ENCODE measurements around the gene HPS5.
"Not testable (repeated sequence)": the region's sequence is repeated elsewhere in the genome, so short reads cannot be mapped to it uniquely, and the experiment has no call there.

Gene HPS5, protein sequence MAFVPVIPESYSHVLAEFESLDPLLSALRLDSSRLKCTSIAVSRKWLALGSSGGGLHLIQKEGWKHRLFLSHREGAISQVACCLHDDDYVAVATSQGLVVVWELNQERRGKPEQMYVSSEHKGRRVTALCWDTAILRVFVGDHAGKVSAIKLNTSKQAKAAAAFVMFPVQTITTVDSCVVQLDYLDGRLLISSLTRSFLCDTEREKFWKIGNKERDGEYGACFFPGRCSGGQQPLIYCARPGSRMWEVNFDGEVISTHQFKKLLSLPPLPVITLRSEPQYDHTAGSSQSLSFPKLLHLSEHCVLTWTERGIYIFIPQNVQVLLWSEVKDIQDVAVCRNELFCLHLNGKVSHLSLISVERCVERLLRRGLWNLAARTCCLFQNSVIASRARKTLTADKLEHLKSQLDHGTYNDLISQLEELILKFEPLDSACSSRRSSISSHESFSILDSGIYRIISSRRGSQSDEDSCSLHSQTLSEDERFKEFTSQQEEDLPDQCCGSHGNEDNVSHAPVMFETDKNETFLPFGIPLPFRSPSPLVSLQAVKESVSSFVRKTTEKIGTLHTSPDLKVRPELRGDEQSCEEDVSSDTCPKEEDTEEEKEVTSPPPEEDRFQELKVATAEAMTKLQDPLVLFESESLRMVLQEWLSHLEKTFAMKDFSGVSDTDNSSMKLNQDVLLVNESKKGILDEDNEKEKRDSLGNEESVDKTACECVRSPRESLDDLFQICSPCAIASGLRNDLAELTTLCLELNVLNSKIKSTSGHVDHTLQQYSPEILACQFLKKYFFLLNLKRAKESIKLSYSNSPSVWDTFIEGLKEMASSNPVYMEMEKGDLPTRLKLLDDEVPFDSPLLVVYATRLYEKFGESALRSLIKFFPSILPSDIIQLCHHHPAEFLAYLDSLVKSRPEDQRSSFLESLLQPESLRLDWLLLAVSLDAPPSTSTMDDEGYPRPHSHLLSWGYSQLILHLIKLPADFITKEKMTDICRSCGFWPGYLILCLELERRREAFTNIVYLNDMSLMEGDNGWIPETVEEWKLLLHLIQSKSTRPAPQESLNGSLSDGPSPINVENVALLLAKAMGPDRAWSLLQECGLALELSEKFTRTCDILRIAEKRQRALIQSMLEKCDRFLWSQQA

DNA sequence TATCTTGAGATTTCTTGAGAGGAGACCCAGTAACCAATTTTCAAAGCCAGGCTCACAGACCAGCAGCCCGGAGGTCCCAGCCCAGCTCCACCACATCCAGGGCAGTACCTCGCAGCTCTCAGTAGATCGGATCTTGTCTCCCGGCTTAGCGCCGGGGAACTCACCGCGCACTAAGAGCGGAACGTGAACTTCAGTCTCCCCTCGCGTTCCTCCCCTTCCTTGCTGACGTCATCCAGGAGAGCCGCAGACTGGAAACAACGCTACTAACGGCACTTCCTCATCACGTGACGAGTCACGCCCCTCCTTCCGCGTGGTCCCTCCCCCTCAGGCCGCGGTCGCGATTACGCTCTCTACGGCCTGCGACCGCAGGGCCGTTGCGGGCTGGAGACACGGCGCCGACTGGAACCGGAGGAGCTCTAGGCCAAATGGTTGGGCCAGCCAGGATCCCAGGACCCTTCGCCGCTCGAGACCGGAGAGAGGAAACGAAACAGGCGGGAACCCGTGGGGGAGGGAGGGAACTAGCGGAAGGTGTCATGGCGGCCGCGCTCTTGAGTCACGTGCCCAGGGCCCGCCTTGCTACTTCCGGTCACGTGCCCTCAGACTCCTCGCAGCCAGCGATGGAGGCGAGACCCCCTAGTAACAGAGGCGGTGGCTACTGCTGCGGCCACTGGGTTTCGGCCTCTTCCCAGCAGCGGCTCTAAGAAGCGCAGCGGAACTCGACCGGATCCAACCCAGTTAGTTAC is at the start of gene HPS5, which contains the start of gene GTF2H1:
TSS of gene HPS5 (minus strand) at position 172 of the 743 bp plus-strand sequence. CDS start 4,282 bp downstream, outside the sequence.
TSS of gene GTF2H1 (plus strand) at position 599 of the 743 bp plus-strand sequence. CDS start 10,508 bp downstream, outside the sequence.
- ATAC-seq, result peak; percentile 90

DNA sequence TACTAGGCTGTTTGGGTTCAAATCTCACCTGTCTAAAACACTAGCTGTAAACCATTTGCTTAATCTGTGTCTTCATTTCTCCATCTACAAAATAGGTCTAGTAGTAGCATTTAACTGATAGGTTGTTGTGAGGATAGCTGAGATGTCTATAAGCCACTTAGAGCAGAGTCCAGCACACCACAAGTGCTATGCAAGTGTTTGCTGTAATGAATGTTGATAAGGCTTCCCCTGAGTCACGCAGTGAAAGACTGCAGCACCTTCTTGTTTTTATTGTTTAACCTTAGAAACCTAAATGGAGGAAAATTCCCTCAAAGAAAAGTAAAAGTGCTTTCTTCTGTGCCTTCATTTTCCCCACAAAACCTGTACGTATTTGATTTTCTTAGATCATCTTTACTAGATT is 49.3 kb upstream of the HPS5 start:
- ATAC-seq, result no peak

DNA sequence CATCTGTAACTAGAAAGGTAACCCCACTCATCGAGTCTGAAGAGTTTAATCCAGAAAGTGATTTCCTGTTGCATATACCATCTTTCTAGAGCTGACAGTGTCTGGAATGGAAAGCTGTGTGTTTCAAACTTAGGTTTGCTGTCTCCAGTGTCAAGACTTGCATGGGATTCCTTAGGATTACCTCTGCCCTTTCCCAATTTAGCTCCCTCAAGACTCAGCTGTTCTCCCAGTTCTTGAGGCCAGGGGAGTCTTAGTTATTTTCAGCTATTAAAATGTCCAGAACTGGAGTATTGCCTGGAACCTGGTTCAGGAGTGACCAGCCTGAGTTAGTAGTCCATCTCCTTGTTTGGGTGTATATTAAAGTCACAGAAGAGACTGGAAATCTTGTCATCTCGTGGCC is 47.5 kb upstream of the HPS5 start:
- no peak for ATAC-seq

DNA sequence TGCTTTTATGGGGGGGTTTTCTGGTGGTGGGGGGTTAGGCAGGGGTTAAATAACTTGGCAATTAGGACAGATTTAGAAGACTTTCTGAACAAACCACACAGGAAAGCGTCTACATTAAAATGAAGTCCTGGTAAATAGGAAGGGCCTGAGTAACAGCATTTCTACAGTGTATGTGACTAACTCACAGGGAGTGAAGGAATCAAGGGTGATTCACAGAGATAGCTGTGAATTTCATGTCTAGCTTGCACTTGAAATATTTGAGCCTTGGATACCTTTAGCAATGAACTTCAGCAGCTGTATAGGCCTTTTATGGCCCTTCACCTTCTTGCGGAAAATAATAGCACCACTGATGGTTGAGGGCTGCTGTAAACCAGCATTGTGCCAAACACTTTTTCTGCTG is 46.3 kb upstream of the HPS5 start:
- ATAC-seq, result no peak

DNA sequence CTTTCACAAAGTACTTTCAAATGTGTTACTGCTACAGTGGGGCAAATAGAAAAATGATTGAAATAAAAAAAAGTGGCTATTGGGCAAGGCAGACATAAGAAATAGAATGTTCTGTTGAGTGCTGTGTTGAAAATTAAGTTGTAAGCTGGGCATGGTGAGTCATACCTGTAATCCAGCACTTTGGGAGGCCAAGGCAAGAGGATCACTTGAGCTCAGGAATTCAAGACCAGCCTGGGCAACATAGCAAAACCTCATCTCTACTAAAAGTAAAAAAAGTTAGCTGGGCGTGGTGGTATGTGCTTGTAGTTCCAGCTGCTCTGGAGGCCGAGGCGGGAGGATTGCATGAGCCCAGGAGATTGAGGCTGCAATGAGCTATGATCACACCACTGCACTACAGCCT is 45.5 kb upstream of the HPS5 start:
- no peak for ATAC-seq

DNA sequence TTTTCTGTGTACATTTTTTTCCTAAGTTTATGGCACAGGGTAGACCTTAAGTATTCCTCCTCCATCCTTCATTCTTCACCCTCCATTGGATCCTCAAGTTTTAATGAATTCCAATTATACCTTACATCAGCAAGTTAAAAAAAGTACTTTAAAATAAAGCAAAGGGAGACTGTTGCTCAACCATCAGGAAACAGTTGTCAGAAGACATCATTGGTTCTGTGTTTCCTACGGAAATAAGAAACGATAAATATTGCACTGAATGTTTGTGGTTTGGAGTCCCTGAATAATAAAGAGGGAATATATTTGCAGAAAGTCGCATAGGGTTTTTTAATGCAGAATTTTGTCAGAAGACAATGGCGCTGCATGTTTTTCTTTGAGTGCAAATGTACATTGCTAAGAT is 44.3 kb upstream of the HPS5 start:
- ATAC-seq, result no peak

DNA sequence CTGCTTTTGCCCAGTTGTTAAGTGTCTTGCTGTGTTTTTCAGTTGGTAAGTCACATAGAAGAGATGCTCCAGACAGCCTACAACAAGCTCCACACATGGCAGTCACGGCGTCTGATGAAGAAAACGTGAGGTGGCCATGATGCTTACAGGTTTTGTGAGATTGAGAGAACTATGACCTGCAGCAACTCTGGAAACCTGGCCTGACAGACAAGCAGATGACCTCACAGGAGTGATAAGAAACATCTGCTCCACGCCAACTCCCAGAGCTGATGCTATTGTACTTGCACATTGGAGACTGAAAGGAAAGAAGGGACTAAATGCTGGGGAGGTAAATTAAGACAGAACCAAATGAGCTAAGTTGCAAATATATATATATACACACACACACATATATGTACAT is 43.8 kb upstream of the HPS5 start:
- ATAC-seq, result no peak

DNA sequence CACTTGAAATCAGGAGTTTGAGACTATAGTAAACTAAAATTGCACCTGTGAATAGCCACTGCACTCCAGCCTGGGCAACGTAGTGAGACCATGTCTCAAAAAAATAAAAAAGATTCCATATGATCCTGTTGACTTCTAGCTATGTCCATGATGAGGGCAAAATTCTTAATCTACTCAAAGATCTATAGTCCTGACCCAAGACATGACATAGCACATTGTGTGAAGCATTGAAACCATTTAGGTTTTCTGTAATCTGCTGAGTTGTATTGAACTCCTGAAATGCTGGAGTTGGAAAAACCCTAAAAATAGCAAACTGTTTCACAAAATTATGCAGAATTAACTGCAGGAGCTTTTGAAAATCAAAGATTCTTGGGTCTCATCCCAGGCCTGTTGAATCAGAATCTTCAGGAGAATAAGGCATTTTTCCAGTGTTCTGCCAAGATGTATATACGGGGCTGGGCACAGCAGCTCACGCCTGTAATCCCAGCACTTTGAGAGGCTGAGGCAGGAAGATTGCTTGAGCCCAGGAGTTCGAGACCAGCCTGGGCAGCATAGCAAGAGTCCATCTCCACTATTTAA is 42.6 kb upstream of the HPS5 start:
- ATAC-seq, result no peak

DNA sequence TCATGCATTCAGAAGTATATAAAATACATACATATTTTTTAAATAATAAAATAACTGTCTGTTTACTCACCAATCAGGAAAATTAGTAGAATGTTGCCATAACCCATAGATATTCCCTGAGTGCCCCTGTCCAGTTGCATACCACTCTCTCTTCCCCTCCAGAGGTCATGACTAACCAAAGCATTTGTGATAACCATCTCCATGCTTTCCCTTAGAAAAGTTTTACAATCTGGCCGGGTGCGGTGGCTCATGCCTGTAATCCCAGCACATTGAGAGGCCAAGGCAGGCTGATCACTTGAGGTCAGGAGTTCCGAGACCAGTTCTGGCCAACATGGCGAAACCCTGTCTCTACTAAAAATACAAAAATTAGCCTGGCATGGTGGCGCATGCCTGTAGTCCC is 39.2 kb upstream of the HPS5 start:
- no peak for ATAC-seq

DNA sequence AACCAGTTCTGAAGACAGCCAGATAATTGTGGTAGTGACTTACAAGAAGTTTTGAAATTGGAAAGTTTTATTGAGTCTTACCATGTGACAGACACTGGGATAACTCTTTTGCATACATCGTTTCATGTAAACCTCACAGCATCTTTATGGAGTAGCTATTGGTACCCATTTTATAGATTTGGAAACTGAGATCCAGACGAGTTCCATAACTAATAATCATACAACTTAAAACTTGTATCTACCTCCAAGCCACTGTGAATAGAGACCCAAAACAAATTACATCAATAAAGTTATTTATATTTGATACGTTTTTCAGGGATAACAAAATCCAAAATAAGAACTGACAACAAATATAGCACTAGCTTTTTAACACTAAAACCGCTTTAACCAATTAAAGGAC is 36.7 kb upstream of the HPS5 start:
- no peak for ATAC-seq

DNA sequence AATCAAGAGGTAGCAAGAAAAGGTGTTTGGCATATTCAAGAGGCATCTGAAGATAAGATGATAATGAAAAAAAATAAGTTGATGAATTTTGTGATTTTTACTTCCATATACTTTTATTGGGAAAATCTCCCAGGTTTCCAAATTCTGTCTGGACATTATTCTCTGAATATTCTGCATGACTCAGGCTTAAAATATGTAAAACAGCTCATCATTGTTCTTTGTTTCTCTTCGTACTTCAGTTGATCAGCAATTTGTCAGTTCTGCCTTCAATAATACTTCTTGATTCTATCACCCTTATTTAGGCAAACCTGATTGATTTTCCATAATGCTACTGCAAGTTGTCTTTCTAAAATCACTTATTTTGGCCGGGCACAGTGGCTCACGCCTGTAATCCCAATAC is 30.6 kb upstream of the HPS5 start:
- ATAC-seq, result no peak

DNA sequence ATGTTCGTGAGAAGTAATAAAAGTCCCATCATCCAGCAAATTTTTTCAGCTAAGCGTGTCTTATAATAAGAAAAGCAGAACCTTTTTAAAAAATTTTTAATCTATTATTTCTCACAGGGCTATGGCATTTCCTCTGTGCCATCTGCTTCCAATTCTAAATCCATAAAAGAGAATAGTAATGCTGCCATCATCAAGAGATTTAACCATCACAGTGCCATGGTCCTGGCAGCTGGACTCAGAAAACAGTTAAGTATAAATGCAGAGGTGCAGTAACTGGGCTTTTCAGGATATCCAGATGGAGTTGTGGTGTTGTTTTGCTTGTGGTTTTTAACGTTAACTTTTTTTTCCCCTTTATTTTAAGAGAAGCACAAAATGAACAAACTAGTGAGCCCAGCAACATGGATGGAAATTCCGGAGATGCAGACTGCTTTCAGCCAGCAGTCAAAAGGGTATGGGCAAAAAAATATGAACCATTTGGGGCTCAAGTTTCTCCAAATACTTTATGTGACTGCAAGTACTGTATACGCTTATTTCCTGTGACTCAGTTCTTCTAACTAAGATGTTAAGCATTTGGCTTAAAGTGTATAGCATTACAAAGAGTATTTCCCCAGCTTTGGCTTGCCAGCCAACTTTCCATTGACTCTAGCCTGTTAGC is 25.7 kb upstream of the HPS5 start:
- no peak for ATAC-seq

DNA sequence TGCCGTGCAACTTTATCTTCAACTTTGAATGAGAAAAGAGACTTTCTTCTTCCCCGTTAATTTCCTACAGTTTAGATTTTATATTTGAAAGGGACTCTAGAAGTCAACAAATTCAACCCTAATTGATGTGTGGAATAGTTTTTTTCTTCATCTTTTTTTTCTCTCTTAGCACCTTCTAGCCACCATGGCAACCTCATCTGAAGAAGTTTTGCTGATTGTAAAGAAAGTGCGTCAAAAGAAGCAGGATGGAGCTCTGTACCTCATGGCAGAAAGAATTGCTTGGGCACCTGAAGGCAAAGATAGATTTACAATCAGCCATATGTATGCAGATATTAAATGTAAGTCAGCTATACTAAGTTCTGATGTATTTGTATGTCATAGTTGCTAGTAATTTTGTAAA is 11.0 kb upstream of the HPS5 start:
- ATAC-seq, result no peak

DNA sequence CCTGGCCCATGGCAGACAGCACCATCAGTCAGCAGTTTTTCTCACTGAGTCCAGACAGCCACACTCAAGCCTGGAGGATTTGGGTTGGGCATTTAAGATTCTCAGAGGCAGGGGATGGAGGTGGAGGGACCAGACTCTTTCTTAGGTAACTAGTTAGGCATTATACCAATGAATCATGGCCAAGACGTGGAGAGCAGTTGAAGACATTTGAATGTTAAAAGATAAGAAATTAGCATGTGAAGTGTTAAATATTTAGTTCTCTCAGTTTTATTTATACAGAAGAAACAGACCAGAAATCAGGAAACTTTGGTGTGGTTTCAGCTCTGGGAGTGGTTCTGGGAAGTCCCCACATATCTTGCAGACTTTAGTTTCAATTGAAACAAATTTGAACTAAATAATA is 10.4 kb upstream of the HPS5 start:
- ATAC-seq, result peak; percentile 32 to 67

DNA sequence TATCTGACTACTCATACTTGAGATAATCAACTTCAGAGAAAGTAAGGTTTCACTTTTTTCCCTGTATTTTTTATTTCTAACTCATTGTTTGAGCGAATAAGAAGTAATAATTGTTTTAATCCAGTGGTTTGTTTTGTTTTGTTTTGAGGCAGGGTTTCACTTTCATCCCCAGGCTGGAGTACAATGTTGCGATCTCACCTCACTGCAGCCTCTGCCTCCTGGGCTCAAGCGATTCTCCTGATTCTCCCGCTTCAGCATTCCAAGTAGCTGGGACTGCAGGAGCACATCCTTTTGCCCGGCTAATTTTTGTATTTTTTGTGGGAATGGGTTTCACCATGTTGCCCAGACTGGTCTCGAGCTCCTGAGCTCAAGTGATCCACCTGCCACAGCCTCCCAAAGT is 9.0 kb upstream of the HPS5 start:
- no peak for ATAC-seq

DNA sequence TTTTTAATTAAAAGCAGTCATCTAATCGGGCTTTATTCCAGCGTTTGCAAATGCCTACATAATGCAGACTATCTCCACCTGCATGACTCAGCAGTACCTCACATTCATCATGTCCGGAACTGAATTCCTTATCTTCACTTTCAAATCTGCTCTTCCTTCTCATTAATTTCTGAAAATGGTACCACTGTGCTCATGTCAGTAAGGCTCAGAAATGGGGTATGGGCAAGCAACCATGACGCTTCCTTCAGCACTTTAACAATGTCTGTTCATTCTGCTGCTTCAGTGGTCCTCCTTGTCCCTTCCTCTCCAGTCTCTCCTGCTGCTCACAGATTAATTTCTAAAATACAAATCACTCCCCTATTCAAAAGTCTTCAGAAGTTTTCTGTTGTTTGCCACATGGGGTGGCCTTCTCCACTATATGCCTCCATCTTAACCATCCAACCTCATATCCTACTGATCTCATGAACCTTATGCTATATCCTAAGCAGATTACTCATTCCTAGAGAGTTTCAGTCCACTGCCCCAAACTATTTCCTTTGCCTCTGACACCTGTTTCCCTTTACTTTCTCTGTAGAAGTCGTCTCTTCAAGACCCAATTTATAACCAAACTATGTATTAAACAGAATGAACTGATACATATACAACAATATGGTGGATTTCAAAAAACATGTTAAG is 7.4 kb upstream of the HPS5 start:
- ATAC-seq, result peak; percentile 48

DNA sequence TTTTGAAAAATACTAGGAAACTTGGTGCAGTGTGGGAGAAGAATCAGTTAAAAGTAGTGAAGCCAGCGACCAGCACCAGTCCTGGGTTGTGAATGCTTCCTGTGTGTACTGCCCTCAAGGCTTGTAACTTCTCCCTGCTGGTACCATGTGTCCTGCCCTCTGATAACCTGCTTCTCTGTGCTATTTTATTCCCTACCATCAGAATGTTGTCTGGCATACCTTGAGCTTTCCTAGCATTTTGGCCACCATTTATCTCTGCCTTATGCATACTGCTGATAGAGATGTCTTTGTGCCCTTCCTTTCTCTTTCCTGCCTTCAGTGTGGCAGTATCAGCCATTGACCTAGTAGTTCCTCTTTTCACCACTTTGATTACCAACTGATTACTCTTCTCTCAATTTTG is 2.4 kb upstream of the HPS5 start:
- ATAC-seq, result no peak

DNA sequence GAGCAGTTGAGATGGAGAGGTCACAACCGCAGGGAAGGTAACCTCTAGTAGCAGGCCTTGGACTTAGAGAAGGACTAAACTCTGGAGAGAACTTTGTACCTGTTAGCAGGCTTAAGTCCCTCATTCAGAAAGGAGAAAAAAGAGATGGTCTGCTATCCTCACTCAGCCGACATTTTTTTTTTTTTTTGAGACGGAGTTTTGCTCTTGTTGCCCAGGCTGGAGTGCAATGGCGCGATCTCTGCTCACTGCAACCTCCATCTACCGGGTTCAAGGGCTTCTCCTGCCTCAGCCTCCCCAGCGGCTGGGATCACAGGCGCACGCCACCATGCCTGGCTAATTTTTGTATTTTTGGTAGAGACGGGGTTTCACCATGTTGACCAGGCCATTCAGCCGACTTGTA is 1.9 kb upstream of the HPS5 start:
- ATAC-seq, result not testable (repeated sequence)

DNA sequence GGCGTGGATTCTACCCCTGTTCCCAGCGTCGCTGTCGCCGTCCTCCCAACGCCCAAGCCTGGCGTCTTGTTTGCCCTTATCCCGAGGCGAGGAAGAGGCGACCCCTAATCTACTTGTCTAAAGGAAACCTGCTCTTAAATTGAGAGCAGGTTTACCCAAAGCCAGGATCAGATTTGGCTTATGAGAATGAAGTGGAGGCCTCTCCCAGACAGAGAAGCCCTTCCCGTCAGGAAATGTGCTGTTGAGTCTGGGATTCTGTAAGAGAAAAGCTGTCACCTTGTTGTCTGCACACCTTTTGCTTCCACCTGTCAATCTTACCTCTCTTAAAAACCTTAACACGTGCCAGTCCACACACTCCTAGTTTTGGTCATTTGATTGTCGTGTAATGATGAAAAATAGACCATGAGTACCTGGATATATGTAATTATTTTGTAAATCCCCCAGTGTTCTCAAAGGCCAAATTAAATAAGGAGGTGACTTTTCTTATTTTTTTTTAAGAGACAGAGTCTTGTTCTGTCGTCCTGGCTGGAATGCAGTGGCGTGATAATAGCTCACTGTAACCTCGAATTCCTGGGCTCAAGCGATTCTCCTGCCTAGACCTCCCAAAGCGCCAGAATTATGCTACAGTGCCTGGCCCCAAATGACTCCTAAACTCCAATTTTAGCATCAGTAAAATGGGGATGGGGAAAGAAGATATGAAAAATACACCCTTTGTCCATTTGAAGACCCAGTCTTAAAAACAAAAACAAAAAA is 1.1 kb upstream of the HPS5 start:
- no peak for ATAC-seq

DNA sequence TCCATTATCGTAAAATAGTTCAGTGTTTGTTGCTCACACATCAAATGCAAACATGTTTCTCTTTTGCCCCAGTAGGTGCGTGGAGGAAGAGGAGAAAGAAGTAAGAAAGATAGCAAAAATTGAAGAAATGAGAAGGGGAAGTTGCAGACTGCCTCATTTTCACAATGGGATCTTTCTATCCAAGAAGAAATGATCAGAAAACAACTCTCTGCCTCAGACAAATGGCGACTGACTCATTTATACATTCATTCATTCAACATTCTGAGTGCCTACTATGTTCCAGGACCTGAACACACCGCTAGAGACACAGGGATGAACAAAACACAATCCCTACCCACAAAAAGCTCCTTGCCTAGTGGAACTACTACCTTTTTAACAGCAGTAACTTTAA is 367 bp downstream of the HPS5 start:
- ATAC-seq, result peak in 1 of 2 donors; percentile 3
